ENCODE results near the gene TOX2. TPM values are rescaled to one million over a fixed set of nuclear protein-coding genes. Genes with fewer than 3 reads are reported as not detected.
A peak's percentile ranks its signal among the peaks of the same experiment; 100 is the strongest.

The TOX2 gene
- total RNA-seq, 2 donors from 2014 or later = 1.1 to 3.5 TPM

DNA sequence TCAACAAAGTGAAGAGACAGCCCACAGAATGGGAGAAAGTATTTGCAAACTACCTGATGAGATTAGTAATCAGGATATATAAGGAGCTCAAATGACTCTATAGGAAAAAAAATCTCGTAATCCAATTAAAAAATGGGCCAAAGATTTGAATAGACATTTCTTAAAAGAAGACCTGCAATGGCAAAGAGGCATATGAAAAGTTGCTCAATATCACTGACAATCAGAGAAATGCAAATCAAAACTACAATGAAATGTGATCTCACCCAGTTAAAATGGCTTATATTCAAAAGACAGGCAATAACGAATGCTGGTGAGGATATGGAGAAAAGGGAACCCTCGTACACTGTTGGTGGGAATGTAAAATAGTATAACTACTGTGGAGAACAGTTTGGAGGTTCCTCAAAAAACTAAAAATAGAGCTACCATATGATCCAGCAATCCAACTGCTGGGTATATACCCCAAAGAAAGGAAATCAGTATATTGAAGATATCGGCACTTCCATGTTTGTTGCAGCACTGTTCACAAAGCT, 65.0 kb downstream of the TOX2 start:
- Mint-ChIP-seq H3K9me3 (no peaks in the 10 kb centered on the region), H3K4me3 (no peak overlapping the region), H3K27ac (no peak overlapping the region), H3K27me3 (peaks cover 9% of the 10 kb centered on the region), H3K4me1 (peaks cover 9% of the 10 kb centered on the region), H3K36me3 (ENCODE audit: low read depth) (no peaks in the 10 kb centered on the region)
- ATAC-seq (replicated peaks) = no peak

DNA sequence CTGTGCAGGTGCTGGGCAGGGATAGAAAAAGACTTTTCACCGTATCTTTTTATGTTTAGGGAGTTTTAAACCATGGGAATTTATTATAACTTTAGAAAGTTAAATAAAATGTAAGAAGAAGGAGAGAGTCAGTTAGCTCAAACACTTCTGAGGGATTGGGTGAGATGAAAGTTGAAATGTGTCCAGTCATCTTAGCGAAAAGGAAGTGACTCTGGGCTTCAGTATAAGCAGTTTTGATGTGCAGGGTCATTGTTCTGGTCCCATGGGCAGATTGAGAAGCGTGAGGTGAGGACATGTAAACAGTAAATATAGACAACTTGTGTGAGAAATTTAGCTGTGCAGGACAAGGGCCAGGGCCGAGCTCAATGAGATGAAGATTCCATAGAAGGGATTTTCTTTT, 66.9 kb downstream of the TOX2 start:
- Mint-ChIP-seq H3K9me3 (no peaks in the 10 kb centered on the region), H3K4me3 (no peak overlapping the region), H3K4me1 (peaks cover 5% of the 10 kb centered on the region), H3K27me3 (peaks cover 9% of the 10 kb centered on the region), H3K27ac (no peak overlapping the region), H3K36me3 (ENCODE audit: low read depth) (no peaks in the 10 kb centered on the region)
- ATAC-seq (replicated peaks) = no peak

DNA sequence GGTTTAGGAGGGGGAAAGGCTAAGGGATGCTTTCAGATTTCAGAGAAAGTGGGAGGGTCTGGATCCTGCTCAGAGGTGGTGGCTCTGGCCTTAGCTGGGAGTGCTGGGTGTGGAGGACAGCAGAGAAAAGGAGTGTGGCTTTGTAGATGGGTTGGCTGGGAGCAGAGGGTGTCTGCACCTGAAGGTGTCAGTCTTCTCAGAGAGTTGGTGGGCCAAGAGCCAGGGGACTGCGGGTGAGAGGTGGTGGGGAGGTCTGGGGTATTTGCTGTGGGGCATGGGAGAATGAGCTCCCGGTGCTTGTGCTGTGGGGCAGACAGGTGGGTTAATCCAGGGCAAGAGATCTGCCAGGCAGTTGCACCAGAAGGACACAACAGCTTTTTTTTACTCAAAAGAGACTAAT, 67.4 kb downstream of the TOX2 start:
- Mint-ChIP-seq H3K9me3 (no peaks in the 10 kb centered on the region), H3K4me3 (no peak overlapping the region), H3K36me3 (ENCODE audit: low read depth) (no peaks in the 10 kb centered on the region), H3K27ac (no peak overlapping the region), H3K27me3 (peaks cover 9% of the 10 kb centered on the region), H3K4me1 (peaks cover 5% of the 10 kb centered on the region)
- ATAC-seq (replicated peaks) = no peak

DNA sequence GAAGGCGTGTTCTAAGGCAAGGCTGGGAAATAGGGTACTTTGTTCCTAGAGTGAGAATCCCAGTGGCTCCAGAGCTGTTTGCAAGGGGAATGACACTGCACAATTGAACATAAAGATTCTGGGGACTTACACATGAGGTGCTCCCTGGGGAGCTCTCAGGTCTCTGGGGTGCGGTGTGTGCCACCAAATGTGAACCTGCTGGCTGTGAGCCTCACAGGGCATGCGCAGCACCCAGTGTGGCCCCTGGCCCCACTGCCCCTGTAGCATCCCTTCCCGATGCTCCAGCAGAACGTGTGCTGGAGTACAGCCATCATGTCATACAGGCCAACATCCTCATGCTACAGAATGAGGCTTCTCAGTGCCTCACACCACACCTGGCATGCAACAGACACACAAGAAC, 68.2 kb downstream of the TOX2 start:
- H3K4me3 Mint-ChIP-seq = no peak overlapping the region
- ATAC-seq (replicated peaks) = no peak
- peaks cover 5% of the 10 kb centered on the region for H3K4me1 Mint-ChIP-seq
- no peaks in the 10 kb centered on the region for H3K9me3 Mint-ChIP-seq
- no peaks in the 10 kb centered on the region for H3K36me3 Mint-ChIP-seq (ENCODE audit: low read depth)
- H3K27ac Mint-ChIP-seq = no peak overlapping the region
- peaks cover 9% of the 10 kb centered on the region for H3K27me3 Mint-ChIP-seq

DNA sequence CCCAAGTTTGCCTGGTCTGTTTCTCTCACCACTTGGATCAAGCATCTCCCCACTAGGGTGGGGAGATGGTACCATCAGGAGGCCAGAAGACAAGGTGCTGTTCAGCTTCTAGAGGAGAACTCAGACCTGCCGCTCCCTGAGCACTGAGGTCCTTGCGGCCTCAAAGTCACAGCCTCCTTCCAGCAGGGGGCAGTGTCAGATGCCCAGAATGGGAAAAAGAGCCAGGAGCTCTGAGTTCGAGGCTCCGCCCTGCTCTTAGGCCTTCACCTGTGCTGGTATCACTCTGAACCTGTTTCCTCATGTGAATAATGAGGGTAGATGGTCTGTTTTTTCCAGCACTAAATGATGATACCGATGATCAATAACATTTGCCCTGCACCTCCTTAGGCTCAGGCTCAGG, 68.7 kb downstream of the TOX2 start:
- peaks cover 9% of the 10 kb centered on the region for H3K4me1 Mint-ChIP-seq
- ATAC-seq (replicated peaks) = peak; percentile 37
- H3K36me3 Mint-ChIP-seq (ENCODE audit: low read depth) = no peaks in the 10 kb centered on the region
- H3K4me3 Mint-ChIP-seq = no peak overlapping the region
- no peak overlapping the region for H3K27ac Mint-ChIP-seq
- H3K27me3 Mint-ChIP-seq = peaks cover 9% of the 10 kb centered on the region
- no peaks in the 10 kb centered on the region for H3K9me3 Mint-ChIP-seq

DNA sequence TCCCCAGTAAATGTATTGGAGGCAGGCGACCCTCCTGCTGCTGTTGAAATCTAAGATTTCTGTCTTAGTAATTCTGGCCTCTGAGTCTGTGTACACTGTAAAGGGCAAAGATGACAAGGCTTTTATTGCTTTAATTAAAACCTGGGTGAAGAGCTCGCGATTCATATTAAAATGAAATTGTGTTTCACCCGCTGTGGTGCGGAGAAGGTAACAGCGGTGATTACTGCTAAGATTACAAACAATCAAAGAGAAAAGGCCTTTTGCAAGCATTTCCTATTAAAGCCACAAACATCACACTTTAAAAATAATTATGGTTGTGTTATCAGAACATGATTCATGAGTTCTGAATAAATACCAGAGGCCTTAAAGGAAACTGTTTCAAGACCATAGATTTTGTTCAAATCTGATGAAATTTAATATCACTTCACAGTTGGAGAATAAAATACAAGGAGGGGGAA, 69.3 kb downstream of the TOX2 start:
- Mint-ChIP-seq H3K4me1 (peaks cover 12% of the 10 kb centered on the region), H3K27me3 (peaks cover 5% of the 10 kb centered on the region), H3K36me3 (ENCODE audit: low read depth) (no peaks in the 10 kb centered on the region), H3K9me3 (no peaks in the 10 kb centered on the region), H3K27ac (no peak overlapping the region), H3K4me3 (no peak overlapping the region)
- ATAC-seq (replicated peaks) = no peak

DNA sequence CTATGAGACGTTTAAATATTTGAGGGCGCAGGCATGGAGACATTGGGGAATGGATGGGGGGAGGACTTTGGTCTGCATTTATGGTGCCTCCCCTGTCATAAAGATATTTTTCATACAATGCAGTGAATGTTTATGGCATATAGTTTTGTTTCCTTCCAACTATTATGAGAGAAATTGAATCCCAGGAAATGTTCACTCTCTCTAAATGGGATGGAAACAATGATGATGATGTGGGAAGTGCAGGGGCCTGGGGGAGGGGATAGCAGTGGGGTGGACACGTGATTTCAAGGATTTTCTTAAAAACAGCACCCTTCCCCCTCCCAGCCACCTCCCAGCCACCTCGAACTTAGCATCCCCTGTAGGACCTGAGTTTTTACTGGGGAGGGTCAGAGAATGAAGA, 69.9 kb downstream of the TOX2 start:
- no peaks in the 10 kb centered on the region for H3K9me3 Mint-ChIP-seq
- no peak for ATAC-seq (replicated peaks)
- no peak overlapping the region for H3K27ac Mint-ChIP-seq
- H3K4me1 Mint-ChIP-seq = peaks cover 12% of the 10 kb centered on the region
- no peaks in the 10 kb centered on the region for H3K36me3 Mint-ChIP-seq (ENCODE audit: low read depth)
- H3K27me3 Mint-ChIP-seq = peaks cover 3% of the 10 kb centered on the region
- no peak overlapping the region for H3K4me3 Mint-ChIP-seq

DNA sequence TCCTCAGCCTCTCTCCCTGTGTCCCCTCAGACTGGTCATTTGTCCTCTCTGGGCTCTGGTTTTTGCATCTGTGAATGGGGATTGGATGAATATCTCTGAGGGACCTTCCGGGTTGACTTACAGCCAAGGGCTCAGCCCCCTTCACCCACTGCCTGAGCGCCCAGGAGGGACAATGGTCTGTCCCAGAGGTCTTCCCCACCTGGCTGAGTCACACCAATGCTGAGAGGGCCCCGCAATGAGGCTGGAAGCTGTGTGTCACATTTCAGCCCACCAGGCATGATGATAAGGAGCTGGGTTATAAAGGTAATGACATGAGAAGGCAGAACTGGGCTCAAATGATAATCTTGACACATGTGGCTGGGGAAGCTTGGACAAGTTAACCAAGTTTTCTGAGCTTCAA, 70.5 kb downstream of the TOX2 start:
- Mint-ChIP-seq H3K36me3 (ENCODE audit: low read depth) (no peaks in the 10 kb centered on the region), H3K27me3 (peaks cover 3% of the 10 kb centered on the region), H3K4me3 (no peak overlapping the region), H3K27ac (no peak overlapping the region), H3K9me3 (no peaks in the 10 kb centered on the region), H3K4me1 (peaks cover 12% of the 10 kb centered on the region)
- no peak for ATAC-seq (replicated peaks)

DNA sequence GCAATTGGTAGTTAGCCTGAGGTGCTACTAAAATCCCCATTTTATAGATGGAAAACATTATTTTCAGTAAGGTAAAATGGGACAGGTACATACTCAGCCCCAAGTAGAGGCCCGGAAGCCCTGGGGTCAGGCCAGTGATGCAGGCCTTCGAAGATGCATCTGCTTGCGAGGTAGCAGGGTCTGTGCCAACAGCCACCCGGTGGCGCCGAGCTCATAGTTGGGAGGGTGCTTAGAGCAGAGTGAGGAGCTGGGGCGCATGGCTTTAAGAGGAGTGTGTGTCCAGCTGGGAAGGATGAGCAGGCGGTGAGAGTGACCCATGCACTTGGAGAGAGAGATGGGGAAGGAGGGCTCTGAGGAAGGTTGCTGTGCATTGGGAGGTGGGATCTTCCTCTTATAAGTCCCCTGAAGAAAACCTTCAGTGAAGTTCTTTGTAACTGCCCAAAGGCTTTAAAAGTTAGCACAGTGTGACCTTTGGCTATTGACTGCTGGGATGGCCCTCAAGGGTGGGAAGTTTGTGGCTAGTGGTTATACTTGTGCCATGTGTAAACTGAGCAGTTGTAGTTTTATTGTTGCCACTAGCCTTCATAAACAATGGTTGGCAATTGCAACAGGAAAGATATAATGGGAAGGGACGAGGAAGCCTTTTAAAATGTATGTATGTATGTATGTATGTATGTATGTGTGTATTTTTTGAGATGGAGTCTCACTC, 71.1 kb downstream of the TOX2 start:
- Mint-ChIP-seq H3K36me3 (ENCODE audit: low read depth) (no peaks in the 10 kb centered on the region), H3K27me3 (peaks cover 3% of the 10 kb centered on the region), H3K4me3 (no peak overlapping the region), H3K9me3 (no peaks in the 10 kb centered on the region), H3K27ac (no peak overlapping the region), H3K4me1 (peaks cover 12% of the 10 kb centered on the region)
- no peak for ATAC-seq (replicated peaks)

DNA sequence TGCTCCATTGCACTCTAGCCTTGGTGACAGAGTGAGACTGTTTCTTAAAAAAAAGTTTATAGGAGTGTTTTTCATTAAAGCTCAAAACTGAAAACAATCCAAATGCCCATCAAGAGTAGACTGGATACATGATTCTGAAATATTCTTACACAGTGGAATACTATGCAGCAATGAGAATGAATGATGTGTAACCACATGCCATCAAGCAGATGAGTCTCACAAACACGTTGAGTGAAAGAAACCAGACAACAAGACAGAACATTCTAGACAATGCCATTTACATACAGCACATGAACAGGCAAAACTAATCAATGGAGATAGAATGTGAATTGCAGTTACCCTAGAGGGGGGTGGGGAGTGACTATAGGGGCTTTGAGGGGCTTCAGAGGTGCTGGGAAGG, 72.4 kb downstream of the TOX2 start:
- H3K4me1 Mint-ChIP-seq = peaks cover 7% of the 10 kb centered on the region
- ATAC-seq (replicated peaks) = no peak
- no peaks in the 10 kb centered on the region for H3K27me3 Mint-ChIP-seq
- no peak overlapping the region for H3K4me3 Mint-ChIP-seq
- H3K27ac Mint-ChIP-seq = no peak overlapping the region
- H3K9me3 Mint-ChIP-seq = no peaks in the 10 kb centered on the region
- no peaks in the 10 kb centered on the region for H3K36me3 Mint-ChIP-seq (ENCODE audit: low read depth)

DNA sequence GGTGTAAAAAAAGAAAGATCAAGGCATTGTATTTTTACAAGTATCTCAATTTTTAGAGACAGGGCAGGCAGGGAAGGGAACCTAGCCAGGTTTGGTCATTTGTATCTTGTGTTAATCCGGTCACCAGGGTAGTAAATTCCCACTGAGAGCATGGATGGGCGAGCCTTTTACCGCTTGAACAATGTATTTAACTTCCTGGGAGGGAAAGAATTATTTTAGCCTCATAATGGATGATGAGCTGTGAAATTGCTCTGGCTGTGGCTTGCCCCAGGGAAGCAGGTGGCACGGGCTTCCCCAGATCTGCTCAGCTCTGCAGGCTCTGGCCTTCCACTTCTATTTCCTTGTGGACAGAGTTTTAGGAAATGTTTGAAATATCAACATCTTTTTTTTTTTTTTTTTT, 72.9 kb downstream of the TOX2 start:
- no peaks in the 10 kb centered on the region for H3K9me3 Mint-ChIP-seq
- H3K27me3 Mint-ChIP-seq = no peaks in the 10 kb centered on the region
- H3K4me3 Mint-ChIP-seq = no peak overlapping the region
- H3K36me3 Mint-ChIP-seq (ENCODE audit: low read depth) = no peaks in the 10 kb centered on the region
- ATAC-seq (replicated peaks) = no peak
- H3K27ac Mint-ChIP-seq = no peak overlapping the region
- H3K4me1 Mint-ChIP-seq = peaks cover 7% of the 10 kb centered on the region

DNA sequence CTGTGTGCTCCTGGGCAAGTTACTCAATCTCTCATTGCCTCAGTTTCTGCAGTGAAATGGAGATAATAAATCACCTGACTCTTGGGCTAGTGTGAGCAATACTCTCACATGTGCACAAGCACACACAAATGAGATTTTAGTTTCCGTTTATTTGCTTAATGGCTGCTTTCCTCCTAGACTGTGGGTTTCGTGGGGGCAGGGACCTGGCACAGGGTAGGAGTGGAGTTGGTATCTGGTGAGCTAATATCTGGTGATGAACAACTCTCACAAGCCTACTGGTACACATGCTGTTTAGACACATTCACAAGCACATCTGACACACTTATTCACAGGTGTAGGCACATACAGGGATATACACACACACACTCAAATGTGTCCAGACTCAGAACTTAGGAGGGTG, 73.8 kb downstream of the TOX2 start:
- ATAC-seq (replicated peaks) = peak; percentile 91

DNA sequence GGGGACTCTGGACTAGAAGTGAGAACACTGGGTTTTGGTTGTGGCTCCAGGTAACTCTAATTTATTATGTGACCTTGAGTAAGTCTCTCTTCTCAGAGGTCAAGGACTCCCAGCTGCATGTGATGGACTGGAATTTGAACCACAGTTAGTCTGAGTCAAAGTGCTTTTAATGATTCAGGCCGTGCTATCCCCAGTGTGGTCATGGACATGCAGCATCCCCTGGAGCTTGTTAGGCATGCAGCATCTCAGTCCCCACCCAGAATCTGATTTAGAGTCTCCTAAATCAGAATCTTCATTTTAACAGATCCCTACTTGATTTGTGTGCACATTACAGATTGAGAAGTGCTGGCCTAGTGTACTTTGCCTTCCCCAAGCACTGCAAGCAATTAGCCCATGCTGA, 74.2 kb downstream of the TOX2 start:
- H3K36me3 Mint-ChIP-seq (ENCODE audit: low read depth) = no peaks in the 10 kb centered on the region
- no peaks in the 10 kb centered on the region for H3K27me3 Mint-ChIP-seq
- H3K9me3 Mint-ChIP-seq = no peaks in the 10 kb centered on the region
- no peak overlapping the region for H3K4me3 Mint-ChIP-seq
- ATAC-seq (replicated peaks) = peak; percentile 20
- H3K27ac Mint-ChIP-seq = no peak overlapping the region
- peaks cover 7% of the 10 kb centered on the region for H3K4me1 Mint-ChIP-seq

More for the DNA sequence above, 73.8 kb downstream of the TOX2 start:
- Mint-ChIP-seq H3K27ac (no peak overlapping the region), H3K9me3 (no peaks in the 10 kb centered on the region), H3K36me3 (ENCODE audit: low read depth) (no peaks in the 10 kb centered on the region), H3K27me3 (no peaks in the 10 kb centered on the region), H3K4me3 (no peak overlapping the region), H3K4me1 (peaks cover 7% of the 10 kb centered on the region)

DNA sequence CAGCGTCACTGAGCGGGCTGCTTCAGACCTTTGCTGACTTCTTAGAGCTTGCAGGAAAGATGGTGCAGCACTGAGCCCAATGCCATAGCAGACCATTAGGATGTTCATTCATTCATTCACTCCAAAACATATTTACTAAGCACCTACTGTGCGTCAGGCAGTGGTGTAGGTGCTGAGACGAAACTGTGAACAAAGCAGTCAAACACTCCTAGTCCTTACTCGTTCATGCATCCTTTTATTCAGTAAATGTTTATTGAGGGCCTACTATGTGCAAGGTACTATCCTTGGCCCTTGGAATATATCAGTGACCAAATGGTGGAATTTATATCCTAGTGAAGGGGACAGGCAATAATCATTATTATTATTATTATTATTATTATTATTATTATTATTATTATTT, 76.6 kb downstream of the TOX2 start:
- ATAC-seq (replicated peaks) = no peak
- Mint-ChIP-seq H3K9me3 (no peaks in the 10 kb centered on the region), H3K36me3 (ENCODE audit: low read depth) (no peaks in the 10 kb centered on the region), H3K4me3 (no peak overlapping the region), H3K4me1 (peaks cover 7% of the 10 kb centered on the region), H3K27me3 (no peaks in the 10 kb centered on the region), H3K27ac (no peak overlapping the region)

DNA sequence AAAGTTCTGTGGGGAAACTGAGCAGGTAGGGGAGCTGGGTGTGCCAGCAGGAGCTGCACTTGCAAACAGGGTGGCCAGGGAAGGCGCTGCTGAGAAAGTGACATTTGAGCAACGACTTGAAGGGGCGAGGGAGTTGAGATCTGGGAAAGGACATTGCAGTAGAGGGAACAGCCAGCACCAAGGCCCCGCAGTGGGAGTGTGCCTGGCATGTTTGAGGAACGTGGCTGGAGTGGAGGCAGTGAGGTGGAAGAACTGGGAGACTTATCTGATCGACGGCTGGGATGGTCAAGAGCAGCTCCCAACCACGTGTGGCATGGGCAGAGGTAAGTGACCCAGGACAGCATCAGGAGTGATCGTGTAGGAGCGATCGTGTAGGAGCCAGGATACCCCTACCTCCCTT, 77.3 kb downstream of the TOX2 start:
- Mint-ChIP-seq H3K4me3 (no peak overlapping the region), H3K27ac (no peak overlapping the region), H3K27me3 (no peaks in the 10 kb centered on the region), H3K4me1 (peaks cover 7% of the 10 kb centered on the region), H3K9me3 (no peaks in the 10 kb centered on the region), H3K36me3 (ENCODE audit: low read depth) (no peaks in the 10 kb centered on the region)
- no peak for ATAC-seq (replicated peaks)
